ENCODE measurements around the gene SLC1A2. TPM values are rescaled to one million over a fixed set of nuclear protein-coding genes. Genes with fewer than 3 reads are reported as not detected.
"Not testable (repeated sequence)": the region's sequence is repeated elsewhere in the genome, so short reads cannot be mapped to it uniquely, and the experiment has no call there.

Gene SLC1A2
- total RNA-seq, 1 donor from 2014 or later, result 0.07 TPM

DNA sequence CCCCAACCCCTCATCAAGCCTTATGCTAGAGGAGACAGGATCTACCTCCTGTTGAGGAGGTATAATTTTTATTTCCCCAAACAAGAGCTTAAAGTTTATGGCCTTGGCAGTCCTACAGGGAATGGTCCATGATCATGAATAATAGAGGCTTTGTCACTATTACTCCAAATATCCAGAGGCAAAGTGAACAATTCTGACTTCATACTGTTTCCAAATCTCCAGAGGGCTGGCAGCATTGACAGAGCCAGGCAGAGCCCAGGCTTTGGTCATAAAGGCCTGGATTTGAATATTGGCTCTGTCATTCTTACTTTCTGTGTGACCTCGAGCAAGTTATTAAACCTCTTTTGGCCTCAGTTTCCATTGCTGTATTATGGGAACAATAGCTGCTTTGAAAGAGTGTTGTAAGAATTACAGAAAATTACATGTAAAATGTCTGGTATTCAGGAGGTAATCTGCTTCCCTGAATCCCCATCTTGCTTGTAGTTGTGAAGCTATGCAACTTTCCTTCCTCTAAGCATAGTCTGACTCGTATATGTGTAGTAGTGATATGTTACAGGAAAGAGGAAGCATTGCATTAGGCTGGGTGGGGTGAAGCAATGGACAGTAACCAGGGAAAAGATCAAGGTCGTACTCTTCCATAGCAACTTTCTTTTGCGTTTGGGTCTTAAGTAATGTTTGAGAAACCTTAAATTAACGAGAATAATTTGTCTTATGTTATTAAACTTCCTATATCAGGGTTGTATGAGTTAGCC is 191.6 kb downstream of the SLC1A2 start:
- Mint-ChIP-seq H3K27me3 (peaks cover 7% of the 10 kb centered on the region), H3K4me3 (ENCODE audit: low read depth) (no peak overlapping the region), H3K9me3 (ENCODE audit: low read depth) (no peaks in the 10 kb centered on the region), H3K4me1 (ENCODE audit: low read depth) (no peaks in the 10 kb centered on the region), H3K27ac (no peak overlapping the region), H3K36me3 (ENCODE audit: insufficient read depth) (no peaks in the 10 kb centered on the region)
- no peak for DNase-seq (ENCODE audit: low spot score, unreplicated experiment)
- TF ChIP-seq, protein P1, sequence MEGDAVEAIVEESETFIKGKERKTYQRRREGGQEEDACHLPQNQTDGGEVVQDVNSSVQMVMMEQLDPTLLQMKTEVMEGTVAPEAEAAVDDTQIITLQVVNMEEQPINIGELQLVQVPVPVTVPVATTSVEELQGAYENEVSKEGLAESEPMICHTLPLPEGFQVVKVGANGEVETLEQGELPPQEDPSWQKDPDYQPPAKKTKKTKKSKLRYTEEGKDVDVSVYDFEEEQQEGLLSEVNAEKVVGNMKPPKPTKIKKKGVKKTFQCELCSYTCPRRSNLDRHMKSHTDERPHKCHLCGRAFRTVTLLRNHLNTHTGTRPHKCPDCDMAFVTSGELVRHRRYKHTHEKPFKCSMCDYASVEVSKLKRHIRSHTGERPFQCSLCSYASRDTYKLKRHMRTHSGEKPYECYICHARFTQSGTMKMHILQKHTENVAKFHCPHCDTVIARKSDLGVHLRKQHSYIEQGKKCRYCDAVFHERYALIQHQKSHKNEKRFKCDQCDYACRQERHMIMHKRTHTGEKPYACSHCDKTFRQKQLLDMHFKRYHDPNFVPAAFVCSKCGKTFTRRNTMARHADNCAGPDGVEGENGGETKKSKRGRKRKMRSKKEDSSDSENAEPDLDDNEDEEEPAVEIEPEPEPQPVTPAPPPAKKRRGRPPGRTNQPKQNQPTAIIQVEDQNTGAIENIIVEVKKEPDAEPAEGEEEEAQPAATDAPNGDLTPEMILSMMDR (IDR thresholded peaks at IDR 0.05; ENCODE audit: unreplicated experiment), result no peak

DNA sequence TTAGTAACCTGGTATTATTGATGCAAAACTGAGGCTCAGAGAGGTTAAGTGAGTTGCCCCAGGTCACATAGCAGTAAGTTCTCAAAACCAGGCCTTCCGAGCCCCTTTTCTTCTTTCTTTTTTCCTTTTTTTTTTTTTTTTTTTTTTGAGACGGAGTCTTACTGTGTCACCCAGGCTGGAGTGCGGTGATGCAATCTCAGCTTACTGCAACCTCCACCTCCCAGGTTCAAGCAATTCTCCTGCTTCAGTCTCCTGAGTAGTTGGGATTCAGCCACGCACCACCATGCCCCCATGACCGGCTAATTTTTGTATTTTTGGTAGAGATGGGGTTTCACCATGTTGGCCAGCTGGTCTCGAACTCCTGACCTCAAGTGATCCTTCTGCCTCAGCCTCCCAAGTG is 192.6 kb downstream of the SLC1A2 start:
- H3K27ac Mint-ChIP-seq; H3K9me3 Mint-ChIP-seq (ENCODE audit: low read depth); H3K4me3 Mint-ChIP-seq (ENCODE audit: low read depth); H3K27me3 Mint-ChIP-seq; DNase-seq (ENCODE audit: low spot score, unreplicated experiment); H3K36me3 Mint-ChIP-seq (ENCODE audit: insufficient read depth); H3K4me1 Mint-ChIP-seq (ENCODE audit: low read depth): not testable (repeated sequence)

DNA sequence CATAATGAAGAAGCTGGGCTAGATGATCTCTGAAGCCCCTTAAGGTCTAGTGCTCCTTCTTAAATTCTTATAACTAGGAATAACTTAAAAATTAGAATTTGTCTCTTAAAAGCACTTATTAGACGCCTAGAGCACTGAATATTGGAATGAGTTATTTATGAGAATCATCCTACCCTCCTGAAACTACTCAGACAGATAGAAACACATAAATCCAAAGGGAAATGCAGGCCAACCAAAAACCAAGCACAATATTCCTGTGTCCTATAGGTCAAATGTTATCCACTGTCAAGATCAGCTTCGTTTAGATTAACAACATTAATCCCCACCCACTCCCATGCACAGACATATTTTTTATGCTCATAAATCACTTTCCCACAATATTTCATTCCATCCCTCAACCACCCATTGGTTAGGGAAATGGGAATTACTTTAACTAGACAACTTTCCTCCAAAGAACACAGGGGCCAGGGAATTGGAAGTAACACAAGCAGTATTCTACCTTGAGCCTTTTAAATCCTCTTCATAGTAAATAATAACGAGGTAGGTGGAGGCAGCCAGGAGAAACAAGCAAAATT is 193.3 kb downstream of the SLC1A2 start:
- Mint-ChIP-seq H3K27me3 (peaks cover 5% of the 10 kb centered on the region), H3K4me1 (ENCODE audit: low read depth) (no peaks in the 10 kb centered on the region), H3K4me3 (ENCODE audit: low read depth) (no peak overlapping the region), H3K27ac (no peak overlapping the region), H3K36me3 (ENCODE audit: insufficient read depth) (no peaks in the 10 kb centered on the region), H3K9me3 (ENCODE audit: low read depth) (no peaks in the 10 kb centered on the region)
- no peak for DNase-seq (ENCODE audit: low spot score, unreplicated experiment)
- TF ChIP-seq, protein P1 (IDR thresholded peaks at IDR 0.05; ENCODE audit: unreplicated experiment), result no peak

DNA sequence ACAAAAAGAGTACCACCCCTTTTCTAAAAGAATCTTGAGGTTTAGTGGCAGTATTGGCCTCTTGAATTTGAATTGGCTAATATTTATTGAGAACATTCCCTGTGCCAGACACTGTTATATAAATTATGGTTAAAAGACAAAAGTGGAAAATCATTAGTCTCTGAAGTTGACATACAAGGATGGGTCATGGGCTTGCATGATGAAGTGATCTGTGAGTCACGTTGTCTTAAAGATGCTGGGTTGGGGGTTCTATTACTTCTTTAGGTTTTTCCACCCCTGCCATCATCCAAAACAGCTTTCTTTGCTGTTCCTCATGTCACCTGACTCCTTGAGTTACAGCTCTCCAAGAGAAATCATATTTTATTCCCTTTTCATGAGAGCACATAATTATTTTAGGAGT is 195.4 kb downstream of the SLC1A2 start:
- Mint-ChIP-seq H3K9me3 (ENCODE audit: low read depth) (no peaks in the 10 kb centered on the region), H3K27me3 (peaks cover 10% of the 10 kb centered on the region), H3K27ac (no peak overlapping the region), H3K36me3 (ENCODE audit: insufficient read depth) (no peaks in the 10 kb centered on the region), H3K4me1 (ENCODE audit: low read depth) (no peaks in the 10 kb centered on the region), H3K4me3 (ENCODE audit: low read depth) (no peak overlapping the region)
- TF ChIP-seq, protein P1 (IDR thresholded peaks at IDR 0.05; ENCODE audit: unreplicated experiment), result no peak
- DNase-seq (ENCODE audit: low spot score, unreplicated experiment), result no peak

DNA sequence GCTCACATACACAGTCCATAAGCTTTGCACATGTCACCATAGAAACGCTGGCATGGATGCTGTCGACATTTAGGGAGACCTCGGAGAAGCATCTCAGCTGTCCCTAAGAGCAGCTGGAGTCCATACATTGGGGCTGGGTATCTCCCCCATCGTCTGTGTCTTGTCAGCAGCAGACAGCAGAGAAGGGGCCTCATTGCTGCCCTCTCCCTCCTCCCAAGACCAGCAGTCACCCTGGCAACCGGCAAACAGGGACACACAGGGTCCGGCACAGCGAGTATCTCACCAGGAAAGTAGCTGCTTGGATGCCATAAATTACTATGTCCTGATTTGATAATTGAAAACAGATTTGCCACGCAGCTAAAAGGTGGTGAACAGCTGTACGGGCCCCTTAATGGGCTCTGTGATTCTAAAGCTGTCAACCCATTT is 196.0 kb downstream of the SLC1A2 start:
- no peaks in the 10 kb centered on the region for H3K36me3 Mint-ChIP-seq (ENCODE audit: insufficient read depth)

More for the DNA sequence above, 196.0 kb downstream of the SLC1A2 start:
- Mint-ChIP-seq H3K27ac (no peak overlapping the region), H3K4me3 (ENCODE audit: low read depth) (no peak overlapping the region), H3K9me3 (ENCODE audit: low read depth) (no peaks in the 10 kb centered on the region), H3K4me1 (ENCODE audit: low read depth) (no peaks in the 10 kb centered on the region), H3K27me3 (peaks cover 12% of the 10 kb centered on the region)
- TF ChIP-seq, protein P1 (IDR thresholded peaks at IDR 0.05; ENCODE audit: unreplicated experiment), result no peak
- DNase-seq (ENCODE audit: low spot score, unreplicated experiment), result no peak
